ENCODE results near the gene NFX1. TPM values are rescaled to one million over a fixed set of nuclear protein-coding genes. Genes with fewer than 3 reads are reported as not detected.

The NFX1 gene
- total and polyA plus RNA-seq, 9 of the 15 experiments (the other 6 are each of a cell fraction or from before 2014, with no cell fraction given): 8.8 to 38.9 (median 26.8) TPM

GRCh38 chr9:33375841-33376321 lies 85.6 kb downstream of the NFX1 start (continued):
- TF ChIP-seq ZNF77 (CRISPR knock-in tag; IDR thresholded peaks at IDR 0.05) (no peak), ELF2 (CRISPR knock-in tag; IDR thresholded peaks at IDR 0.05) (no peak), KDM1A (IDR thresholded peaks at IDR 0.05) (peak; percentile 73 to 86; a peak in 3 of 4 replicates), CREB5 (CRISPR knock-in tag; IDR thresholded peaks at IDR 0.05) (no peak), RBFOX2 (IDR thresholded peaks at IDR 0.05; ENCODE audit: low read depth, low read length) (no peak), KDM2B (CRISPR knock-in tag; IDR thresholded peaks at IDR 0.05) (no peak), REST (IDR thresholded peaks at IDR 0.05; ENCODE audit: borderline replicate concordance) (no peak), REST (CRISPR knock-in tag; IDR thresholded peaks at IDR 0.05; ENCODE audit: low read depth) (no peak), NRF1 (conservative IDR thresholded peaks at IDR 0.05 in 1 of 2, IDR thresholded peaks at IDR 0.05 in 1 of 2) (peak; percentile 47 to 51; a peak in 2 of 4 replicates), STAG1 (CRISPR knock-in tag; IDR thresholded peaks at IDR 0.05; ENCODE audit: borderline replicate concordance) (no peak), BRD4 (IDR thresholded peaks at IDR 0.05) (no peak), IRF9 (tag; IDR thresholded peaks at IDR 0.05) (no peak), ZKSCAN1 (IDR thresholded peaks at IDR 0.05; ENCODE audit: low read depth, low read length) (no peak), FOSL1 (tag; conservative IDR thresholded peaks at IDR 0.05) (no peak), TEAD4 (IDR thresholded peaks at IDR 0.05; ENCODE audit: low read length) (peak; percentile 52; the same call in 1 of the 2 replicates), TEAD4 (CRISPR knock-in tag; IDR thresholded peaks at IDR 0.05; ENCODE audit: borderline replicate concordance) (no peak), IRF2 (CRISPR knock-in tag; IDR thresholded peaks at IDR 0.05) (no peak), CHAMP1 (IDR thresholded peaks at IDR 0.05) (no peak)

Data from K562 (cell line).